Adrenal gland (tissue), 5 donors: ENCODE results near the gene CCL25.

ENCODE experiments used
- CTCF ChIP-seq, 6 experiments: fragments of 450-650 bp in 4 of 6; fragments of 200-600 bp in 2 of 6; sonication (generic) in 1 of 6; IDR thresholded peaks; 1 replicate in 5 of 6; 2 replicates in 1 of 6; pipeline versions ENCODE4 v1.5.1 to v1.8.0; 2016 to 2021; ENCODE audit warnings: antibody characterized with exemption in 6 of 6, mild to moderate bottlenecking in 2 of 6, moderate library complexity in 1 of 6
- POLR2A ChIP-seq, 2 donors: fragments of 450-650 bp; IDR thresholded peaks; one replicate each; pipeline ENCODE4 v1.6.1; 2017; ENCODE audit warnings: antibody characterized with exemption in 2 of 2, mild to moderate bottlenecking in 2 of 2, moderate library complexity in 1 of 2
- donor health status: DM: no; HTN: no; CAD: no.

DNA sequence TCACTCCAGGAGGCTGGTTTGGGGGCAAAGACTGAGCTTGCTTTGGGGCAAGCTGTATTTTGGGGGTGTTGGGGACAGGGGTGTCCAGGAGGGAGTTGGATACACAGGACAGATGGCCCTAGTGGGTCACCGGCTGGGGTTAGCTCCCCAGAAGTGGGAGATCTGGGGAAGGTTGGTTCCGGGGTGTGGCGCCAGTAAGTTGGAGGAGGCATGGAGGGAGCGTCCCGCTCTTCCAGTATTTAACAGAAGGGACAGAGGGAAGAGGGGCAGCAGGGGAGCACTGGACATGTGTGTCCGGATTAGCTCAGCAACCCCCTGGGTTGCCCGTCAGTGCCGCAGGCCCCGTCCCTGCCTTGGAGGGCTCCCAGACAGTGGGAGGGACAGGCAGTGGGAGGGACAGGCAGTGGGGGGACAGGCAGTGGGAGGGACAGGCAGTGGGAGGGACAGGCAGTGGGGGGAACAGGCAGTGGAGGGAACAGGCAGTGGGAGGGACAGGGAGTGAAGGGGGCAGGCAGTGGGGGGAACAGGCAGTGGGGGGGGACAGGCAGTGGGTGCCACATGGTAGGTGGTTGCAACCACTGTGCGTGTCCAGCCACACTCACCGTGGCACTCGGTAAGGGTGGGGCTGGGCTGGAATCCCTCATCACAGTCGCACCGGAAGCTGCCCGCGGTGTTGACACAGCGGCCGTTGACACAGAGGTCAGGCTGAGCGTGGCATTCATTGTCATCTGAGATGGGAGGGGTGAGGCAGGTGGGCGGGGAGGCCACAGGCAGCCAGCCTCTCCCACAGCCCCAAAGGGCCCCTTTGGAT is 33.2 kb downstream of the CCL25 start:
- TF ChIP-seq CTCF (IDR thresholded peaks at IDR 0.05), result no peak
- TF ChIP-seq POLR2A (IDR thresholded peaks at IDR 0.05), result no peak
